Loucy (cell line): ENCODE results near the gene ESRRA.

ENCODE experiments used
- H2AFZ ChIP-seq: fragments of 200-600 bp; sonication (generic); 2 replicates; pipeline ENCODE4 v1.6.0; 2016; ENCODE audit warnings: antibody characterized with exemption, mild to moderate bottlenecking, low read length, moderate library complexity
- H3F3A ChIP-seq: fragments of 200-600 bp; 2 replicates; pipeline ENCODE4 v1.6.0; 2016; ENCODE audit warnings: antibody characterized with exemption, low read depth, mild to moderate bottlenecking
- H3K27me3 ChIP-seq: fragments of 200-600 bp; sonication (generic); 2 replicates; pipeline ENCODE4 v1.6.1; 2014; ENCODE audit warnings: low read length, mild to moderate bottlenecking; ENCODE audit not compliant: insufficient read depth, poor library complexity, severe bottlenecking
- H3K36me3 ChIP-seq: fragments of 200-600 bp; sonication (generic); 2 replicates; pipeline ENCODE4 v1.6.1; 2016; ENCODE audit warnings: low read length; ENCODE audit not compliant: insufficient read depth
- H3K4me1 ChIP-seq: fragments of 200-600 bp; sonication (generic); 2 replicates; pipeline ENCODE4 v1.5.1; 2014; ENCODE audit warnings: low read length, mild to moderate bottlenecking; ENCODE audit not compliant: insufficient read depth, poor library complexity, severe bottlenecking
- H3K4me2 ChIP-seq: fragments of 200-600 bp; sonication (generic); 2 replicates; pipeline ENCODE4 v1.6.0; 2014; ENCODE audit warnings: antibody characterized with exemption, low read length, low read depth, mild to moderate bottlenecking; ENCODE audit not compliant: poor library complexity, severe bottlenecking
- H3K4me3 ChIP-seq: fragments of 200-600 bp; sonication (generic); 2 replicates; pipeline ENCODE4 v1.5.1; 2014; ENCODE audit warnings: low read length, mild to moderate bottlenecking, mixed read lengths; ENCODE audit not compliant: poor library complexity, severe bottlenecking
- H3K79me2 ChIP-seq: fragments of 200-600 bp; sonication (generic); 2 replicates; pipeline ENCODE4 v1.6.1; 2014; ENCODE audit warnings: low read length; ENCODE audit not compliant: insufficient read depth
- H3K9ac ChIP-seq: fragments of 200-600 bp; sonication (generic); 2 replicates; pipeline ENCODE4 v1.6.0; 2014; ENCODE audit warnings: mild to moderate bottlenecking, low read depth, low read length, moderate library complexity; ENCODE audit not compliant: poor library complexity, severe bottlenecking
- H3K9me2 ChIP-seq: fragments of 200-600 bp; sonication (generic); replicated peaks from 2 replicates; pipeline ENCODE4 v1.6.1; 2016; ENCODE audit warnings: low read depth, low read length, mixed read lengths
- H3K9me3 ChIP-seq: fragments of 200-600 bp; sonication (generic); 2 replicates; pipeline ENCODE4 v1.6.1; 2014; ENCODE audit warnings: mild to moderate bottlenecking, antibody characterized with exemption, low read length, low read depth; ENCODE audit not compliant: insufficient read depth
- H4K20me1 ChIP-seq: fragments of 200-600 bp; sonication (generic); 2 replicates; pipeline ENCODE4 v1.6.0; 2014; ENCODE audit warnings: antibody characterized with exemption, low read length, mild to moderate bottlenecking; ENCODE audit not compliant: insufficient read depth, poor library complexity, severe bottlenecking
- CTCF ChIP-seq: fragments of 200-600 bp; sonication (generic); conservative IDR thresholded peaks from 2 replicates; pipeline ENCODE4 v1.5.1; 2014; ENCODE audit warnings: mild to moderate bottlenecking, antibody characterized with exemption, low read length
- EZH2phosphoT487 ChIP-seq: fragments of 200-600 bp; IDR thresholded peaks from 2 replicates; pipeline ENCODE4 v1.6.1; 2018; ENCODE audit warnings: antibody characterized with exemption, mild to moderate bottlenecking, moderate library complexity, borderline replicate concordance

Gene ESRRA

GRCh38 chr11:64268893-64269539 is 36.3 kb upstream of the ESRRA start:
- Histone ChIP-seq H4K20me1 (no peaks in the 10 kb centered on the region), H3K4me2 (peak overlapping the region; percentile 82), H2AFZ (peak overlapping the region; percentile 77), H3K9me2 (no peaks in the 10 kb centered on the region), H3K9me3 (no peaks in the 10 kb centered on the region), H3K4me1 (peaks cover 27% of the 10 kb centered on the region), H3K9ac (peak overlapping the region; percentile 87), H3K79me2 (no peaks in the 10 kb centered on the region; the same call in 1 of the 2 replicates), H3K36me3 (no peaks in the 10 kb centered on the region), H3F3A (peaks cover 6% of the 10 kb centered on the region; the same call in 1 of the 2 replicates), H3K27me3 (no peaks in the 10 kb centered on the region), H3K4me3 (peak overlapping the region; percentile 74)
- TF ChIP-seq CTCF: no peak
- TF ChIP-seq EZH2phosphoT487: no peak

GRCh38 chr11:64269540-64270220 is 35.6 kb upstream of the ESRRA start:
- H3K27me3 ChIP-seq: no peaks in the 10 kb centered on the region
- no peaks in the 10 kb centered on the region for H4K20me1 ChIP-seq
- no peak for TF ChIP-seq EZH2phosphoT487
- peak; percentile 31 for TF ChIP-seq CTCF
- peak overlapping the region; percentile 87 for H3K9ac ChIP-seq
- H3K79me2 ChIP-seq: no peaks in the 10 kb centered on the region; the same call in 1 of the 2 replicates
- peaks cover 6% of the 10 kb centered on the region; the same call in 1 of the 2 replicates for H3F3A ChIP-seq
- no peaks in the 10 kb centered on the region for H3K9me3 ChIP-seq
- H3K4me2 ChIP-seq: peak overlapping the region; percentile 99
- H3K4me1 ChIP-seq: peaks cover 27% of the 10 kb centered on the region
- H3K4me3 ChIP-seq: peak overlapping the region; percentile 74
- no peaks in the 10 kb centered on the region for H3K36me3 ChIP-seq
- H3K9me2 ChIP-seq: no peaks in the 10 kb centered on the region
- H2AFZ ChIP-seq: peak overlapping the region; percentile 77

- Histone ChIP-seq H3K9me2 (no peaks in the 10 kb centered on the region), H3K4me2 (no peak overlapping the region), H4K20me1 (no peaks in the 10 kb centered on the region), H3K27me3 (no peaks in the 10 kb centered on the region), H3K9me3 (no peaks in the 10 kb centered on the region), H3K36me3 (no peaks in the 10 kb centered on the region), H3K79me2 (no peaks in the 10 kb centered on the region; the same call in 1 of the 2 replicates), H3K9ac (no peak overlapping the region), H3K4me1 (peaks cover 14% of the 10 kb centered on the region), H2AFZ (no peak overlapping the region), H3K4me3 (no peak overlapping the region), H3F3A (no peaks in the 10 kb centered on the region)
- TF ChIP-seq EZH2phosphoT487: no peak
- no peak for TF ChIP-seq CTCF
Observed at GRCh38 chr11:64275031-64275800, 30.1 kb upstream of the ESRRA start.
